NAMALWA (cell line): Measurements from ENCODE around the gene FOXI1.

ENCODE experiments used
- DNase-seq: peaks from one replicate; pipeline ENCODE4 v3.0.0-alpha.2; 2015; ENCODE audit warnings: low spot score

Gene FOXI1

DNA sequence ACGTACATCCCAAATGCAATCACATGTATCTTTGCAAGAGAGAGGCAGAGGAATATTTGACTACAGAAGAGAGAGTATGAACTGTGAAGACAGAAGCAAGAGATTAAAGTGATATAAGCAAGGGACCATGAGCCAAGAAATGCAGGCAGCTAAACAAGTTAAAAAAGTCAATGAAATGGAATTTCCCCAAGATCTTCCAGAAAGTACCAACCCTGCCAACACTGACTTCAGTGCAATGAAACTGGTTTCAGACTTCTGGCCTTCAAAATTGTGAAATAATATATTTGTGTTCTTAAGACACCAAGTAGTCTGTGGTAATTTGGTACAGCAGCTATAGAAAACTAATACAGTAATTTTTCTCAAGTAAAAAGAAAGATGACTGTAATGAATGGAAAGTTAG is 20.9 kb downstream of the FOXI1 start:
- no peak for DNase-seq

- no peak for DNase-seq
Observed at GRCh38 chr5:170131235-170131634, 25.5 kb downstream of the FOXI1 start.

GRCh38 chr5:170132269-170132975 is 26.7 kb downstream of the FOXI1 start:
- DNase-seq: no peak

- no peak for DNase-seq
Observed at GRCh38 chr5:170132976-170133448, 27.3 kb downstream of the FOXI1 start.

- DNase-seq: no peak
Observed at GRCh38 chr5:170135796-170136490, 30.2 kb downstream of the FOXI1 start.

DNA sequence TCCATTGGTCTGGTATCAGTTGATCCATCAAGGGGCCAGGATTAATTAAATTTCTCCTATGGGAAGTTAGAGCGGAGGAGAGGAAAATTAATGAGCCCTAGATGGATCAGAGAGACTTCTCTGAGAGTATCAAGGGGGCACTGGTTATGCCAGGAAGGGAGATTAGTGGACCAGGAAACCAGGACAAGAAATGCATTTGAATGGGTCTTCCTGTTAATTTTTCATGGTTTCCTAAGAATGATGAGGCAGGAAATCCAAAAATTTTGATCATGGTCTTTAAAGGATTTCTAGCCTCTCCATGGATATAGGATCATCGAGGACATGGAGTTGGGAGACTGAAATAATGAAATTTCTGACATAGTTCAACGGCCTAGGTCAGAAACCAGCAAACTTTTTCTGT is 30.8 kb downstream of the FOXI1 start:
- DNase-seq: no peak

DNA sequence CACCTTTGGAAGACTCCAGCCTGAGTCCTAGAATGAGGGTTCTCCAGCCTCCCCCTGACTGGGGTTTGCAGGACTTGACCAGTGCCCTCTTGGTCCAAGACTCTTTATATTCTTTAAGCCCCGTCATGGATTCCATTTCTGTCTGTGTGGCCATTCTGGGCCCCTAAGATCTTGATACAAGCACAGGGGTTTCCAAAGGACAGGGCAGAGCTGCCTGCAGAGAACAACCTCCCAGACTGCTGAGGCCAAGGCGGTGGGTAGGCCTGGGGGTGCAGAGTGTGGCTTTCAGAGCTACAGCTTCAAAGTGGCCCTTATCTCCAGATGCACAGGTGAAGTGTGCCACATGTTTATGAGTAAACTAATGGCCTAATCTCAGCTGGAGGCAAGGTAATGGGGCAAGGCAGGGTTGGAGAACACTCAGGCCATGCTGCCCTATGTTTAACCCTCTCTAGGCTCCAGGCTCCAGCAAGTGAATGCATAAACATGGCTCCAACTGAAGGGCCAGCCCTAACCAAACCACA is 32.1 kb downstream of the FOXI1 start:
- DNase-seq: no peak

GRCh38 chr5:170138273-170138672 is 32.6 kb downstream of the FOXI1 start:
- no peak for DNase-seq

GRCh38 chr5:170139786-170140335 is 34.2 kb downstream of the FOXI1 start:
- DNase-seq: no peak

- peak; percentile 22 for DNase-seq
Observed at GRCh38 chr5:170141196-170141595, 35.5 kb downstream of the FOXI1 start.

GRCh38 chr5:170141636-170142035 is 35.9 kb downstream of the FOXI1 start:
- no peak for DNase-seq

DNA sequence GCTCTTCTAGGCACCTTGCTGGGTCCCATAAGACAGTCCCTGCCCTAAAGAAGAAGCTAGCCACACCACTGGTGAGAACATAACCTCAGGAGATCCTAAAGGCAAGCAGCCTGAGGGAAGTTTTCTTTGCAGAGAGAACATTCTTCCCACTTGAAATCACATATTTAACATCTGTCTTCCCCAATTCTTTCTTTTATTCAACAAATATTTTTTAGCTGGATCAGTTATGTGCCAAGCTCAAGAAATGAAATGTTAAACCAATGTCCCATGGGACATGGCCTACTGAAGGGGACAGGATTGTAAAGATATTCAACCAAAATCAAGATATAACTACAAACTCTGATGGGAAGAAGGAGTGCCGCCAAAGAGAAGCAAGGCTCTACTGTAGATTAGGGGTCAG is 36.5 kb downstream of the FOXI1 start:
- DNase-seq: no peak

DNA sequence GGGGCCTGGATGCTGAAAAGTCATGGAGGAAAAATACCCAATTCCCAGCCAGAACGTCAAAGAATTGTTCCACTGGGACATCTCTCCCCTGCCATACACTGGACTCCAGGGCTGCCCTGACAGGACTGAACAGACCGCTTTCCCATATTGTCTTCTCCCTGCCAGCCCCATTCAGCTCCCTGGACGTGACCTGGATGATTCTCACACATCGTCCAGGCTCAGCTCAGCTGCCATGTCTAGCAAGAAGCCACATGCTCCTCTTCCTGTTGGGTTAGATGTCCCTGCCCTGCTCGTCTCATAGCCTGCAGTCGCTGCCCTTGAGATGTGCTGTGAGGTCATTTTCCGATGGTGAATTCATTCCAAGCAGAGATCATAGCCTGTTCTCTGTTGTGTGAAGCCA is 37.4 kb downstream of the FOXI1 start:
- no peak for DNase-seq

- DNase-seq: no peak
Observed at GRCh38 chr5:170143710-170144109, 38.0 kb downstream of the FOXI1 start.

- no peak for DNase-seq
Observed at GRCh38 chr5:170144286-170145023, 38.8 kb downstream of the FOXI1 start.

DNA sequence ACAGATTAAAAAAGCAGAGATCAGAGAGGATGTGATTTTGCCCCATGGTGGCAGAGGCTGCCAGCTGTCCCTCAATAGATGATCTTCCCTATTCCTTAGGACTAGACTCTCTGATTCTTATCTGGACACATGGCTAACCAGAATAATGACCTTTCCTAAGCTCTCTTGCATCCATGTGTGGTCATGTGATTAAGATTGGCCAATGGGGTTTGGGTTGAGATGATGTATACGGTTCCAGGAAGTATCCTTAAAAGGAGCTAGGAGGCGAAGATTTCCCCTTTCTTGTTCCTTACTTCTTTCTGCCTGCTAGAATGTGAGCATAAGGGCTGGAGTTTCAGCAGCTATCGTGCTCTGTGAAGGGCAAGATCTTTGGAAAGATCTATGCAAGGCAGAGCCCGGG is 39.8 kb downstream of the FOXI1 start:
- DNase-seq: peak; percentile 32

GRCh38 chr5:170147051-170147752 is 41.5 kb downstream of the FOXI1 start:
- no peak for DNase-seq

GRCh38 chr5:170147753-170148264 is 42.1 kb downstream of the FOXI1 start:
- no peak for DNase-seq

- DNase-seq: no peak
Observed at GRCh38 chr5:170148430-170149205, 42.9 kb downstream of the FOXI1 start.

GRCh38 chr5:170149206-170149515 is 43.5 kb downstream of the FOXI1 start:
- no peak for DNase-seq

- no peak for DNase-seq
Observed at GRCh38 chr5:170150713-170151096, 45.0 kb downstream of the FOXI1 start.
